Hepatocyte (in vitro differentiated cells): ENCODE measurements around the gene NHEJ1. TPM values are rescaled to one million over a fixed set of nuclear protein-coding genes. Genes with fewer than 3 reads are reported as not detected.
A peak's percentile ranks its signal among the peaks of the same experiment; 100 is the strongest.

Source experiments
- DNase-seq: peaks from one replicate; pipeline ENCODE4 v3.0.0-alpha.2; 2016; ENCODE audit warnings: low spot score
- H2AFZ ChIP-seq: fragments of 200-600 bp; sonication (generic); 2 replicates; pipeline ENCODE4 v1.6.0; 2016; ENCODE audit warnings: antibody characterized with exemption, mild to moderate bottlenecking
- H3K27ac ChIP-seq: fragments of 200-600 bp; sonication (generic); 2 replicates; pipeline ENCODE4 v1.5.1; 2016; ENCODE audit warnings: mild to moderate bottlenecking
- H3K27me3 ChIP-seq: fragments of 200-600 bp; sonication (generic); 2 replicates; pipeline ENCODE4 v1.6.1; 2016
- H3K36me3 ChIP-seq: fragments of 200-600 bp; sonication (generic); replicated peaks from 2 replicates; pipeline ENCODE4 v1.5.1; 2016; ENCODE audit warnings: low read depth; ENCODE audit not compliant: insufficient read depth
- H3K4me1 ChIP-seq: fragments of 200-600 bp; sonication (generic); 2 replicates; pipeline ENCODE4 v1.5.1; 2016; ENCODE audit warnings: mild to moderate bottlenecking, moderate library complexity; ENCODE audit not compliant: insufficient read depth
- H3K4me2 ChIP-seq: fragments of 200-600 bp; sonication (generic); 2 replicates; pipeline ENCODE4 v1.6.0; 2016
- H3K4me3 ChIP-seq: fragments of 200-600 bp; sonication (generic); 2 replicates; pipeline ENCODE4 v1.5.1; 2016; ENCODE audit warnings: mild to moderate bottlenecking
- H3K79me2 ChIP-seq: fragments of 200-600 bp; sonication (generic); 2 replicates; pipeline ENCODE4 v1.6.0; 2017; ENCODE audit warnings: mild to moderate bottlenecking
- H3K9me2 ChIP-seq: fragments of 200-600 bp; sonication (generic); replicated peaks from 2 replicates; pipeline ENCODE4 v1.6.0; 2017; ENCODE audit warnings: mild to moderate bottlenecking; ENCODE audit not compliant: insufficient read depth
- H3K9me3 ChIP-seq: fragments of 200-600 bp; sonication (generic); 2 replicates; pipeline ENCODE4 v1.5.1; 2016; ENCODE audit warnings: low read depth, mild to moderate bottlenecking
- H4K20me1 ChIP-seq: fragments of 200-600 bp; sonication (generic); 2 replicates; pipeline ENCODE4 v1.6.0; 2016; ENCODE audit warnings: mild to moderate bottlenecking; ENCODE audit not compliant: insufficient read depth, poor library complexity, severe bottlenecking
- EZH2 ChIP-seq: fragments of 200-600 bp; sonication (generic); IDR thresholded peaks from 2 replicates; pipeline ENCODE4 v1.6.1; 2016; ENCODE audit warnings: antibody characterized with exemption, mild to moderate bottlenecking, borderline replicate concordance
- EZH2phosphoT487 ChIP-seq: fragments of 200-600 bp; sonication (generic); IDR thresholded peaks from one replicate; pipeline ENCODE4 v1.6.1; 2018; ENCODE audit warnings: antibody characterized with exemption, mild to moderate bottlenecking, low read depth, moderate library complexity; ENCODE audit not compliant: unreplicated experiment, severe bottlenecking
- WGBS: methylation state at CpG from one replicate; pipeline ENCODE4 v1.1.6; 2016; ENCODE audit warnings: low lambda C conversion rate; ENCODE audit errors: missing lambda C conversion rate; 5-methylcytosine and 5-hydroxymethylcytosine counted together
- polyA plus RNA-seq: library from polyadenylated mRNA; unstranded; fragments of >200 nt; fragmentation: Nextera tagmentation; extraction: Ambion mirVana; gene quantifications from 2 replicates; pipeline ENCODE4 v1.2.1, GENCODE V29; 2016
- total RNA-seq: library from RNA; depleted of rRNA; stranded (reverse); fragments of >200 nt; gene quantifications from 2 replicates; pipeline ENCODE4 v1.2.3, GENCODE V29; 2014
- TF ChIP-seq, protein P1 (sequence below): fragments of 200-600 bp; sonication (generic); IDR thresholded peaks from 2 replicates; pipeline ENCODE4 v1.5.1; 2016; ENCODE audit warnings: antibody characterized with exemption, mild to moderate bottlenecking; ENCODE audit not compliant: poor library complexity

Gene NHEJ1
- total and polyA plus RNA-seq, 2 experiments from 2014 or later: 18.1 to 28.2 TPM

DNA sequence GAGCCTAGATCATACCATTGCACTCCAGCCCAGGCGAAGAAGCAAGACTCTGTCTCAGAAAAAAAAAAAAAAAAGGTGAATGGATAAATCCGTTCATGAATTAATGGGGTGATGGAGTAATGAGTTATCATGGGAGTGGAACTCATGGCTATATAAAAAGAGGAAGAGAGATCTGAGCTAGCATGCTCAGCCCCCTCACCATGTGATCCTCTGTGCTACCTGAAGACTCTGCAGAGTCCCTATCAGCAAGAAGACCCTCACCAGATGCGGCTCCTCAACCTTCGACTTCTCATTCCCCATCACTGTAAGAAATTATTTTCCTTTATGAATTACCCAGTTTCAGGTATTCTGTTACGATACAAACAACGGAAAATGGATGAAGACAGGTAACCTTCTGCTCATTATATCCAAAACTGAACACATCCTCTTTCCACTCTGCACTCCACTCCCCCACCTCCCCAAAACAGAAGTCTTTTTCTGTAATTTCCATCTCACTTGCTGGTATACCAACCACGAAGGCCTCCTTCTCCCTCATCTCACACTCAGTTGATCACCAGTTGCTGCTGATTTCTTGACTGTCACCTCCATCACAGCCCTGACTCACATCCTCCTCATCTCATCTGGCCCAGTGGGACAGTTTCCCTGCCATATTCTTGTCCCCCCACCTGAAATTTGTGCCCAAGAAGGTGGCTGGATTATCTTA is 26.3 kb upstream of the NHEJ1 start:
- no peaks in the 10 kb centered on the region for H3K27me3 ChIP-seq
- DNase-seq: no peak
- no peak overlapping the region for H3K4me3 ChIP-seq
- H4K20me1 ChIP-seq: no peaks in the 10 kb centered on the region
- H3K4me2 ChIP-seq: no peak overlapping the region
- H3K36me3 ChIP-seq: no peaks in the 10 kb centered on the region
- H3K9me3 ChIP-seq: no peaks in the 10 kb centered on the region
- H3K9me2 ChIP-seq: no peaks in the 10 kb centered on the region
- no peak overlapping the region for H2AFZ ChIP-seq
- WGBS: 84% methylated on average over 7 of the region's 7 CpGs
- no peaks in the 10 kb centered on the region for H3K4me1 ChIP-seq
- no peak for TF ChIP-seq EZH2
- TF ChIP-seq, protein P1, sequence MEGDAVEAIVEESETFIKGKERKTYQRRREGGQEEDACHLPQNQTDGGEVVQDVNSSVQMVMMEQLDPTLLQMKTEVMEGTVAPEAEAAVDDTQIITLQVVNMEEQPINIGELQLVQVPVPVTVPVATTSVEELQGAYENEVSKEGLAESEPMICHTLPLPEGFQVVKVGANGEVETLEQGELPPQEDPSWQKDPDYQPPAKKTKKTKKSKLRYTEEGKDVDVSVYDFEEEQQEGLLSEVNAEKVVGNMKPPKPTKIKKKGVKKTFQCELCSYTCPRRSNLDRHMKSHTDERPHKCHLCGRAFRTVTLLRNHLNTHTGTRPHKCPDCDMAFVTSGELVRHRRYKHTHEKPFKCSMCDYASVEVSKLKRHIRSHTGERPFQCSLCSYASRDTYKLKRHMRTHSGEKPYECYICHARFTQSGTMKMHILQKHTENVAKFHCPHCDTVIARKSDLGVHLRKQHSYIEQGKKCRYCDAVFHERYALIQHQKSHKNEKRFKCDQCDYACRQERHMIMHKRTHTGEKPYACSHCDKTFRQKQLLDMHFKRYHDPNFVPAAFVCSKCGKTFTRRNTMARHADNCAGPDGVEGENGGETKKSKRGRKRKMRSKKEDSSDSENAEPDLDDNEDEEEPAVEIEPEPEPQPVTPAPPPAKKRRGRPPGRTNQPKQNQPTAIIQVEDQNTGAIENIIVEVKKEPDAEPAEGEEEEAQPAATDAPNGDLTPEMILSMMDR: no peak
- TF ChIP-seq EZH2phosphoT487: no peak
- H3K79me2 ChIP-seq: no peaks in the 10 kb centered on the region
- H3K27ac ChIP-seq: no peak overlapping the region

DNA sequence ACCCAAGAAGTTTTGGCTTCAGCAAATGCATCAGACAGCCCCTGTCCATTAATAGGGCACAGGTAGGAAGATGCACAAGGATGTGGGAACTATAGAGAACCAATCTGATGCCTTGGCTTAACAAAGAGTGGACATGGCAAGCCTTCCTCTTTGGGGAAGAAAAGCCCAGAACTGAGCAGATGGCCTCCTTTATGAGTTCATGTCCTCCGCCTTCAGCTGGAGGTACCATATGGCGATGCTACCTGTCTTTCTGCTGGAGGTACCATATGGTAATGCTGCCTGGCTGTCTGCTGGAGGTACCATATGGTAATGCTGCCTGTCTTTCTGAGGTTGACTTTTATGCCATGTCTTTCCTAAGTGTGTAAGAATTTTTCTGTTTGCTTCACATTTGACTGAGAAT is 23.5 kb upstream of the NHEJ1 start:
- H3K79me2 ChIP-seq: peaks cover 14% of the 10 kb centered on the region
- H3K27me3 ChIP-seq: no peaks in the 10 kb centered on the region
- no peaks in the 10 kb centered on the region for H3K9me3 ChIP-seq
- no peak overlapping the region for H3K4me3 ChIP-seq
- H4K20me1 ChIP-seq: peaks cover 6% of the 10 kb centered on the region
- no peak for DNase-seq
- no peak overlapping the region for H3K4me2 ChIP-seq
- no peak overlapping the region for H2AFZ ChIP-seq
- no peaks in the 10 kb centered on the region for H3K36me3 ChIP-seq
- H3K27ac ChIP-seq: no peak overlapping the region
- TF ChIP-seq EZH2 (no peak), EZH2phosphoT487 (no peak)
- TF ChIP-seq, protein P1: no peak
- H3K9me2 ChIP-seq: no peaks in the 10 kb centered on the region
- H3K4me1 ChIP-seq: peaks cover 3% of the 10 kb centered on the region
- WGBS: 98% methylated on average over 2 of the region's 2 CpGs

DNA sequence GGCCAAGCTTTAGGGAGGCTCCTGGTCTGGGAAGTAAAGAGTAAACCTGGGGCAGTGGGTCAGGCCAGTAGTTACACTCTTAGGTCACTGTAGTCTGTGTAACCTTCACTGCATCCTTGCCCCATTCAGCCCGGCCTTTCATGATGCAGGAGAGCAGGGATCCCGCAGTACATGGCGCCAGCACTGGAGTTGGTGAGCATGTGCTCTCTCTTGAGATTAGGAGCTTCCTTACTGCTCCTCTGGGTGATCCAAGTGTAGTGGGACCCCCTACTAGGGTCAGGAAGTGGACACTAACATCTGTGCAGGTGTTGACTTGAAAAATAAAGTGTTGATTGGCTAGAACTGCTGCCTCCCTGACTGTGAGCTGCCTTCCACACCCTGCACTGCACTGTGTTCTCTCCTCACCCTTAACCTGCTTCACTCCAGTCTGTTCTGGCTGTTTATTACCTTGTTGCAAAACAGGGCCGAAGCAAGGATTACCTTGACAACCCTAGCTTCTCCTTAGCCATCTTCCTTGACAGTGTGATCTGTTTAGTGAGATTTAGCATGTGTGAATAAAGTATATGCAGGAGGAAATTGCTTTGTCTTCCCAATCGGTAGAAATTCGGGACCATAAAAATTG is 22.6 kb upstream of the NHEJ1 start:
- Histone ChIP-seq H3K79me2 (peaks cover 23% of the 10 kb centered on the region), H3K4me1 (peaks cover 6% of the 10 kb centered on the region), H3K9me3 (no peaks in the 10 kb centered on the region), H2AFZ (no peak overlapping the region), H3K27ac (peak overlapping the region; percentile 16), H3K4me2 (no peak overlapping the region), H4K20me1 (peaks cover 10% of the 10 kb centered on the region), H3K4me3 (no peak overlapping the region), H3K27me3 (no peaks in the 10 kb centered on the region), H3K36me3 (no peaks in the 10 kb centered on the region), H3K9me2 (no peaks in the 10 kb centered on the region)
- 97% methylated on average over 6 of the region's 6 CpGs for WGBS
- TF ChIP-seq EZH2 (no peak), EZH2phosphoT487 (no peak)
- TF ChIP-seq, protein P1: no peak
- DNase-seq: no peak
